Measurements from ENCODE around the gene LRRN2.
"Not testable (repeated sequence)": the region's sequence is repeated elsewhere in the genome, so short reads cannot be mapped to it uniquely, and the experiment has no call there.

The LRRN2 gene

DNA sequence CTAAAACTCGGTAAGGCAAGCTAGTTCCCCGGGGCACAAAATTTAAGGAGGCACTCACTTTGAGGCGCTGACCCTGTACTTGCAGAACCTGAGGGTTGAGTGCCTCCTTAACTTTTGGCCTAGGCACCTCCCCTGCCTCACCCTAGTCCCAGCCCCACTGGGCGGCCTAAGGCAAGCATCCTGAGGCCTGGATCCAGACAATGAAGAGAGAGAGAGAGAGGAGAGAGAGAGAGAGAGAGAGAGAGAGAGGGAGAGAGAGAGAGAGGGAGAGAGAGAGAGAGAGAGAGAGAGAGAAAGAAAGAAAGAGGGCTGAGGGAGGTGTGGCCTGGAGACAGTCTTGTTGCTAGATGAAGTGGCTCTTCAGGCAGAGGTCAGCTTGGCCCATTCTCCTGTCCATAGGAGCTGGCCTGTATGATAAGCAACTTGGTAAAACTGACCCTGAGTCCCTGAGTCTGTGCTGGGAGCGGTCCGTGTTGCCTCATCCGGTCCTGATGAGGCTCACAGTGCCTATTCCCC is 7.4 kb upstream of the LRRN2 start:
- FAIRE-seq (no peak), DNase-seq (ENCODE audit: low spot score) (no peak)

DNA sequence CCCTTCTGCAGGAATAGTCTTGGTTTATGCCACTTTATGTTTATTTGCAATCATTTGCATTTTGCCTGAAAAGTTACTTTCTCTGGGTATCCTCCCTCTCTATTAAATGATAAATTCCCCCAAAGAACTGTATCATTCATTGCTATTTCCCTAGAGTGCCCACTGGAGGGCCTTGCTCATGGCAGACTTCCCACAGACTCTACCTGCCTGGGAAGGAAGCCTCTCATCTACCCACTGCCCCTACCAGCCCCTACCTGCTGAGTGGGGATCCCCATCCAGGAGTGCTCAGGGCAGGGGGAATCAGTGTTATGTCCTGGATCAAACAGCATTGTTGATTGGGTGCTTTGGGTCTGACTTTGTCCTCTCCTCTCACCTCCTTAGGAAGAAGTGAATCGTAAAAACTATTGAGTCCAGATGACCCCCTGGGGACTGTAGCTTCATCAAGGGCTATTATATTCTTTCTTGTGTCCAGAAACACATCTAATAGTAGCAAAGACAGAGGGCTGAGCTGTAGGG is 6.8 kb upstream of the LRRN2 start:
- FAIRE-seq (no peak), DNase-seq (ENCODE audit: low spot score) (no peak)

DNA sequence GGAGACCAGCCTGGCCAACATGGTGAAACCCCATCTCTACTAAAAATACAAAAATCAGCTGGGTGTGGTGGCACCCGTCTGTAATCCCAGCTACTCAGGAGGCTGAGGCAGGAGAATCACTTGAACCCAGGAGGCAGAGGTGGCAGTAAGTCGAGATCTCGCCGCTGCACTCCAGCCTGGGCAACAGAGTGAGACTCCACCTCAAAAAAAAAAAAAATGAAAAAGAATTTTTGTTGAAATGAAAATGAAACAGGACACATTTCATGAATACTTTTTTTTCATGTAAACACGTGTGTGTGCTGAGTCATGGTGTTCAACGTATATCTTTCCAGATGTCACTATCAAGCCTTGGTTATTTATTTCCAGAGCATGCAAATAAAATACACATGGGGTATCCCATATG is 5.8 kb upstream of the LRRN2 start:
- not testable (repeated sequence) for FAIRE-seq; DNase-seq (ENCODE audit: low spot score)

DNA sequence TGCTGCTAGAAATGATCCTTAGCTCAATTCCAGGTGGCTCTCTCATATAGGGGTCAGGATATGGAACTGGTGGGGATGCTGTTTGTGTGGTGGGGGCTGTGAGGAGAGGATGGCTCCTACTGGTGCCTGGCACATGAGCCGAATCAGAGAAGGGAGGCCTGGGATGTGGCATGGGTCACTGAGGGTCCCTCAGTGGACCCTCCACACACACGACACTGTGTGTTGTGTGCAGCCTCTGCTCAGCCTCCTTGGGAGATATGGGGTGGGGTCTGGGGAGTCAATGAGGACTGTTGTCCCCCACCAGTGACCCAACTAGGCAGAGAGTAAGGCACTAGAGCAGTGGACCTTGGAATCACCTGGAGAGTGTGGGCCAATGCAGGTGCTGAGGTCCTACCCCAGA is 3.2 kb upstream of the LRRN2 start:
- DNase-seq (ENCODE audit: low spot score) (no peak), FAIRE-seq (no peak)

DNA sequence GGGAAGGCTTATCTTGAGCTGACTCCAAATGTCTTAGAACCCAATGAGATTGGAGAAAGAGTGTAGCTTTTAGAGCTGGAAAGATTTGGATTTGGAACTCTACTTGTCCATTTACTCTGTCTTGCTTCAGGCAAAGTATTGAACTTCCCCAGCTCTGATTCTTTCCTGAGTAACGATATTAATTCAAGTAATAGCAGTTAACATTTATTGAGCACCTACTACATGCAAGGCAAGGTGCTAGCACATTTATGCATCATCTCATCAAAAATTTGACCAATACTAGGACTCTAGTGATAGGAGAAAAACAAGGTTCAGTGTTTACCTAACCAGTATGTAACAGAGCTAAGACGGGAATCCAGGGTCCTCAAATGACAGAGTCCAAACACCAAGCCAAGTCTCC is 2.5 kb upstream of the LRRN2 start:
- FAIRE-seq (no peak), DNase-seq (ENCODE audit: low spot score) (no peak)

DNA sequence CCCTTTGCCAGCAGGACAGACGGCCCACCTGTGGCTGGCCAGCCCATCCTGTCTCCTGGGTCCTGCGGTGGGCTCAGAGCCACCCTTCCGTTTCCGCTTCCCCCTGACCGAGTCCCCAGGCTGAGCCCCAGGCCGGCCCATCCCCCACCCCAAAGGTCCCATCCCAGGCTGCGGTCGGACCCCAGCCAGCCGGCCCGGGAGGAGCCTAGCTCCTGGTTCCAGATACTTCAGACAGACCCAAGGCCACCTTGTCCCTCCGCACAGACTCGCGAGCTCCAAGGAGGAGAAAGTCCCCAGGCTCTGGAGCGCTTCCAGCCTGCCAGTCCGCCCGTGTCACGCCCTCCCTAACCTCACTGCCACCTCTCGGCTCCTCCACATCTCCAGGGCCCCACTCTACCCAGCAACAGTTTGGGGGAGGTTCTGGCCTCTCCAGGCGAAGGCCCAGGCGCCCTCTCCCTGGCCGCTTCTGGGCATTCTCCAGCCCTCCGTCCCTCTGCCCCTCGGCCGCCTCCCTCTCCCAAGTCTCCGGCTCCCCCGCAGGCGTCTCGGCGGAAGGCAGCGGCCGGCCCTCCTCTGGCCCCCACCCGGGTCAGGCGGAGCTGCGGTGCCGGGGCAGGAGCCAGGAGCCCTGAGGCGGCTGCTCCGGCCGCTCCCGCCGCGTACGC is 835 bp downstream of the LRRN2 start:
- DNase-seq (ENCODE audit: low spot score): peak; percentile 54
- no peak for FAIRE-seq

DNA sequence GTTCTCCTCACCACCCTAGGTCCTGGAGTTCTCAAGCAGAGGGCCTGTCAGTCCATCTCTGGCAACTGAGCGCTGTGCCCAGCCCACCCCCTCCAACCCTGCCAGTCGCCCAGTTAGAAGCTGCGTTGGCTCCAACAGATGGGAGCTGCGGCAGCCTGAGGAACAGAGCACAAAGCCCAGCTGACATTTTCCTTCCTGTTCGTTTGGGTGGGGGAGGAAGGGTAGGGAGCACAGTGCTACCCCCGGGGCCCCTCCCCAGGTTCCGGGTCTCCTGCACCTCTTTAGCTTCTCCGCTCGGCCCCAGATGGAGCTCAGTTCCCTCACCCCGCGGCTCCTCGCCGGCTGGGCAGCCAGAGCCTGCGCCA is 1.4 kb downstream of the LRRN2 start:
- no peak for FAIRE-seq
- no peak for DNase-seq (ENCODE audit: low spot score)

DNA sequence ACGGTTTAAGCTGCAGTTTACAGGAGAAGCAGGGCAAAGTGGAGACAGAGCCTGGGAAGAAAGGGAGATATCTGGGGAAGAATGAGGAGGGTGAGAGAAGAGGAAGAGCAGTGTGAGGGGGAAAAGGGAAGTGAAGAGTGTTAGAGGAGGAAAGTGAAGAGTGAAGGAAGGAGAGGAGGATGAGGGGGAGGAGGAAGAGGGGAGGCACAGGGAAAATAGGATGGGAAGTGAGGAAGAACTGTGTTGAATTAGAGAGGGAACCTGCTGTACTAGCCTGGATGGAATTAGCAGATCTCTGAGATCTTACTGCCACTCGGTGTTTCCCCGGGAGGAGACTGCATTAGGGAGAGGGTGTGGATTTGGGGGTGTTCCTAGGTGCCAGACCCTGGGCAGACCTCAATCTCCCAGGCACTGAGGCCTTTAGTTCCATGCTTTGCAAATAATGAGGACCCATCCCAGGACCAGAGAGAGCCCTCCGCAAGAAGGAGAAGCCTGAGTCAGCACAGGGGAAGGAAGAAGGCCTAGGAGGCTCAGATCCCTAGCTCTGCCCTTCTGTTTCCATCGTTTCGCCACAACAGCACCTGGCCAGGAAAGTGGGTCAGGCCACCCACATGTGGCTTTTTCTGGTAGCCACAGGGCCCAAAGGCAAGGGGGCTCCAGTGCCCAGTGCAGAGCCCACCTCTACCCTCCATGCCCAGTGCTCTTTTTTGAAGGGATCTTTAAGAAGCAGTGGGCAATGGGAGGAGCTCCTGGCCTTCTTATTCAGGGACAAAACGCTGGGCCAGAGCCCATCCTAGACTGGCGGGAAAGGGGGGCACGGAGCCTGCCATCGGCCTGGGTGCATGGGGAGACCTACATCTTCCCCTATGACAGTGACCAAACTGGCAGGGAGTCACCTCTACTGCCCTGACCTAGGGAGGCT is 2.0 kb downstream of the LRRN2 start:
- FAIRE-seq (no peak), DNase-seq (ENCODE audit: low spot score) (no peak)

DNA sequence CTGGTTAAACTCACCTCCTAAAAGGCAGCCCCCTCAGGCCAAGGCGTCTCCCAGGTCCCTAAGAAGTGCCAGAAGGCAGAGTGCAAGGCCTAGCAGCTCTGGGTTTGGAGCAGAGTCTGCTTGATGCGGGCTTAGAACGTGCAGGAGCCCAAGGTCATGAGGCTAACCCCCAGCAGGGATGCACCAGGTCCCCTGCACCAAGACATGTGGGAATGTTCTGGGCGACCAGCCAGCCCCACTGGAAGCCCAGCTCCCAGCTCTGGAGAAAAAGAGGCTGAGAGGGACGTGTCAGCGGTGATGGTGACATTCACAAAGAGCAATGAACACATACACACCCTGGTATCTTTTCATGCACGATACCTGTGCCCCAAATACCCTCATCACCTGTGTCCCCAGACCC is 5.1 kb downstream of the LRRN2 start:
- DNase-seq (ENCODE audit: low spot score) (no peak), FAIRE-seq (no peak)

DNA sequence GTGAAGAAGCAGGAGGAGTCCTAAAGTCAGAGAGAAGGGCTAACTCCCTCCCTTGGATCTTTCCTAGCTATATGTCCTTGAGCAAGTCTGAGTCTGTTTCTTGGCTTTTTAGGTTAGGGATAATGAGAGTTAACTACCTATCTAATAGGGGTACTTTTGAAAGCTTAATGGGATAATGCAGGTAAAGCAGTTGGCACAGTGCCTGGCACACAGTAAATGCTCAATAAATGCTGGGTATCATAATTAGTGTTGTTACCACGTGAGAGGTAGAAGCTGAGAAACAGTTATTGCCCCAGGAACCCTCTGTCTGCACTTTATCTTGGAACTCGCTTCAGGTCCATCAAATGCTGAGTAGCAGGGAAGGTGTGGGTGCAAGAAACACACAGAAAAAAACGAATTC is 5.5 kb downstream of the LRRN2 start:
- FAIRE-seq (no peak), DNase-seq (ENCODE audit: low spot score) (no peak)

DNA sequence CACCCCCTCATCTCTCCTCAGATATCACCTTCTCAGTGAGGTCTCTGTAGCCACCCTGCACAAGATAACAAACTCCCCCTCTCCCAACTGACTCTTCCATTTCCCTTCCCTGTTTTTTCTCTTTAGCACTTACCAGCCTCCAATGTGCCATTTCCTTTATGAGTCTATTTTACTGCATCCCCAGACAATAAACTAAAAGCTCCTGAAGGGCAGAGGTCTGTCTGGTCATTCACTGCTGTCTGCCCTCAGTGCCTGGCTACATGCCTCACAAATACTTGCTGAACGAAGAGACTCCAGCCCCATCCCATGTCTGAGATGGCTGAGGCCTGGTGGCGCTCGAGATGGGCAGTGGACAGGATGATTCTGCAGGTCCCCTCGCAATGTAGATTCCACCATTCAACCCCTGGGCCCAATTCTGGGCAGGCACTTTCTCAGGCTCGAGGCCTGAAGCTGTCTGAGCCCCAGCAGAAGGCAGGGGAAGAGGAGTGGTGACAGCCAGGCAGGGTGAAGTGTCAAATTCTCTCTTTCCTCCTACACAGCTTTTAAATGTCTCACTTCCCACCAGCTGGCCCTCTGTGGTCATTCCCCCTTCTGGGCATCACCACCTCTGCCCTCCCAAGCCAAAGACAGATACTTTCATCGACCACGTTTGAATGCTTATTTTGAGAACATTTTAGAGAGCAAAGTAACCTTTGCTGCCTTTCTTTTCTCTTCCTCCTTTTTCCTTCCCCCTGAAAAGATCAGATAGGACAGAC is 6.6 kb downstream of the LRRN2 start:
- DNase-seq (ENCODE audit: low spot score) (no peak), FAIRE-seq (no peak)

DNA sequence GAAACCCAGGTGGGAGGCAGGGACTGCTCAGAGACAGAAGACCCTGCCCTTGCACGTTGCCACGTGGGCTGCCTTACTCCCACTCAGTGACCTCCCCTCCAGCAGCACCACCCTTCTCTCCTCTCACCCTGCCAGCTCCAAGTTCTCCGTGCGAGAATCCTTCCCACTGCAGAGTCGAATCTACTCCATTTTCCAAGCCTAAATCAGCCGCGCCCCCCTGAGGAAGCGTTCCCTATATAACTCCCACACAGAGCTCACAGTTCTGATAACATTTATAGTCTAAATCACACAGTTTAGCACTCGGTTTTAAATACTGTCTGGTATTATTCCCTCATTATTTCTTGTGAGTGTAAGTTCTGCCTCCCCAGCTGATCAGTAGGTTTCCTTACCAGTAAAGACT is 7.7 kb downstream of the LRRN2 start:
- DNase-seq (ENCODE audit: low spot score) (no peak), FAIRE-seq (no peak)

DNA sequence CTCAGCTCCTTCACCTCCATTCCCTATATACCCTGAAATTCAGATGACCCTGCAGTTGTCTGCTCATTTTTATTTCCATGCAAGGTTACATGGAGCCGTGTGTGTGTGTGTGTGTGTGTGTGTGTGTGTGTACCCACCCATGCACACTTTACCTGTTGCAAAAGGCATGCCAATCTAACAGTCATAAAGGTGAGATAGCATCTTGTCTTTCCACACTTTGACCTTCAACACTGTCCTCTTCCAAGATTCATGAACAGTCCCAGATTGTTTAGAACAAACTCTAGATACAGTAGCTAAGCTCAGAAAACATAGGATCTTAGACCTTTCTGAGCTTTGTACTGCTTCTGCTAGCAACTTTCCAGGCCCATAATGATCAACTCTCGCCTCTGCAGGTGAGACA is 9.5 kb downstream of the LRRN2 start:
- no peak for FAIRE-seq
- DNase-seq (ENCODE audit: low spot score): no peak

DNA sequence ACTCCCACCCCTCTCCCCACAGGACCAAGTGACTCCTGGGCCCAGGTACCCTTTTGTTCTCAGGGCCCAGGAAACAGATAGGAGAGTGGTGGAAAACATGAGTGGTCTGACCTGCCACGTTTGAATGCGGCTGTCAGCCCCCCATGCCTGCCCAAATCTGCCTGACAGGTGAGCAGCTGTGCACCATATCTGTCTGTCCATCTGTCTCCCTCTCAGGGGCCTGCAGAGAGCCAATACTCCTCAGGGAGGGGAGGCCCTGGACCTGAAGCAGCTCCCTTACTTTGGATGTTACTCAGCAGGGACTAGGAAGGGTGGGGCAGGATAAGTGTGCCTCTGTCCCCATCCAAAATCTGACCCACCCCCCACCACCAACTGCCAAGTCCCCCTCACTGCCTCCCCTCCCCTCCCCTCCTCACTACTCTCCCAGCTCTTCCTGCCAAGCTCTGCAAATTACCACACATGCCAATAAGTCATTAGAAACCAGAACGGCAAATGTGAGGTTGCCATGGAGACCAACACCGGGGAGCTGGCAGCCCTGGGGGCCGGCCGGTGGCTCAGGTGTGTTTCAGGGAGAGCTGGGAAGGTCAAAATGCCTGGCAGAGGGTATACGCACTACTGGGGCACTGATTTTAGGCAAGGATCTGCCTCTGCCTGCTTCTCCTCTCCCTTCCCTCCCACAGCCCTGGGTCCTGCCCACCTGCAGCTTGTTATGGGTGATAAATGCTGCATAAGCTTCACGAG is 11.5 kb downstream of the LRRN2 start:
- no peak for DNase-seq (ENCODE audit: low spot score)
- no peak for FAIRE-seq

DNA sequence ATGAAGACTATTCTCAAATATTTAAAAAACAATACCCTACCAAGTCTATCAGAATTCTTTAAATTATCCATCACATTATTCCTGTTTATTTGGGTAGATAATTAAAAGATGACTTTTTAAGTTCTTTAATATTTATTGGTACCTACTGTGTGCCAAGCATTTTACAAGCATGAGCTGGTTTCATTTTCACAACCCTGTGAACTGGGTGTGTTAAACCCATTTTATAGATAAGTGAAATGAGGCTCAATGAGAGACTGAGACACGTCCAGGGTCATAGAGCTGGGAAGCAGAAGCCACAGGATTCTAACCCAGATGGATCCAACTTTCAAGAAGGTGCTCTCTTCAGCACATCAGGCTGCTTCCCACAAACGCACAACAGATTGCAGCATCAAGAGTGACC is 12.3 kb downstream of the LRRN2 start:
- DNase-seq (ENCODE audit: low spot score) (no peak), FAIRE-seq (no peak)

DNA sequence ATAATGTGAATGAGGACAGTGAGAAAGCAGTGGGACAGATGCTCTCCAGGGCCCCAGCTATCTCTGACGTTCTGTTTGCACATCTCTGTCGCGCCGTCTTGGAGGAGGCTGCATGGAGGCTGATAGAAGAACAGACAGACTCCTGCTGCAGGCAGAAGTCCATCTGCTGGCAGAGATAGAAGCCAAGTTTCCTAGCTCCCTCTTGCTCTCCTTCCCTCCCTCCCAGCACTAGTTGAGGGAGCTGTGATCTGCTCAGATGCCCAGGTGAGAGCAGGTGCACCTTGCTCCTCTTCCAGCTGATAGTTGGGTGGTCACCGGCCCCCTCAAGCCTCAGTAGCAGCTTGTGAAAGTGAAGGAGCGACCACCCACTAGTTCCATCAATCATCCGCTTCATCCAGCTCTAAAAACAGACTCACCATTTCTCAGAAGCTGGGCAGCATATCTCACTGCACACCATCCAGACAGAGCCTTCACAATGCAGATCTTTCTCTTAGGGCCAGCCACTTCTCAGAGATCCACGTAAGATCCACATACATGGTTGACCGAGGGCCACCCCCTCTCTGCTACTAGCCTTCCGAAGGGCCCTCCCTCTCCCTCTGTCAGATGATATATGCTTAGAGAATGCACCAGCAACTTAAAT is 12.9 kb downstream of the LRRN2 start:
- DNase-seq (ENCODE audit: low spot score): no peak
- FAIRE-seq: no peak

DNA sequence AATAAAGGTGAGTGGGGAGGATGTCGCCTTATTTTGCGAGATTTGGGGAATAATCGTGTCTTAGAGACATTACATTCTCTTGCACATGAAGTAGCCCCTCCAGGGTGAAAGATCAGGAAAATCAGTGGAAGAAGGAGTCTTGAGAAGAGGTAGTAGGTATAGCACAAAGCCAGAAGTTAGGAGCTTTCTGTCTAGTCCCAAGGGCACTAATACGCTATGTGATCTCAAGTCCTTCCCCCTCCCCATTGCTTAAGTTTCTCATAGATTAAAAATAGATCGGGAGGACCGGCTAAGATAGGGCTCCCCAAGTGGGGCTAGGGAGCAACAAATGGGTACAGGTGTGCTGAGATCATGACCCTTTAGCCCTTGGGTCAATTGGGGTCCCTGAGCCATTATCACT is 13.5 kb downstream of the LRRN2 start:
- FAIRE-seq (no peak), DNase-seq (ENCODE audit: low spot score) (no peak)

DNA sequence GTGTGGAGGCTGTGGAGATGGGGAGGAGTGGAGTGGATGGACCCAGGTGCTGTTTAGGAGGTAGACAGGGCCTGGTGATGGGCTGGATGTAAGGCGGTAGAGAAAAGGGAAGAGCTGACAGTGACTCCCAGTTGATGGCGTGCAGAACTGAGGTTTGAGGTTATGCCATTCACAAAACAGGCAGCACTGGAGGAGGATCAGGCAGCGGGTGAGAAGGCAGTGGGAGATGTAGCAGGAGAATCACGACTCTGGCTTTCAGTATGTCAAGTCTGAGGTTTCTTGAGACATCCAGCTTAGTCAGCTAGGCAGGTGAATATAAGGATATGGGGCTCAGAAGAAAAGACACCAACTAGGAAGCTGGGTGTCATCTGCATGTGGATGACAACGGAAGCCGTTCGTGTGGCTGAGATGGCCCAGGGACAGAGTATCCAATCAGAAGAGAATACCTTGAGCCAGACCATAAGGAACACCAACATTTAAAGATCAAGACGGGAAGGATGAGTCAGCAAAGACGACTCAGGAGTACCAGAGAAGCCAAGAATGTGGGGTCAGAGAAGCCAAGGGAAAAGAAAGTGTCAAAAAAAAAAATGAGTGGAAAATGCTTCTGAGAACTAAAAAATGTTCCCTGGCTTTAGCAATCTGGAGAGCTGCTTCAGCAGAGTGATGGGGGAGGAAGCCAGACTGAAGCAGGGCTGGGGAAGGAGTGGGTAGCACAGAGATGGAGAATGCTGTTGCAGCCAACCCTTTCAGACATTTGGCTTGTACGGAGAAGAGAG is 15.2 kb downstream of the LRRN2 start:
- DNase-seq (ENCODE audit: low spot score) (peak; percentile 66), FAIRE-seq (no peak)

DNA sequence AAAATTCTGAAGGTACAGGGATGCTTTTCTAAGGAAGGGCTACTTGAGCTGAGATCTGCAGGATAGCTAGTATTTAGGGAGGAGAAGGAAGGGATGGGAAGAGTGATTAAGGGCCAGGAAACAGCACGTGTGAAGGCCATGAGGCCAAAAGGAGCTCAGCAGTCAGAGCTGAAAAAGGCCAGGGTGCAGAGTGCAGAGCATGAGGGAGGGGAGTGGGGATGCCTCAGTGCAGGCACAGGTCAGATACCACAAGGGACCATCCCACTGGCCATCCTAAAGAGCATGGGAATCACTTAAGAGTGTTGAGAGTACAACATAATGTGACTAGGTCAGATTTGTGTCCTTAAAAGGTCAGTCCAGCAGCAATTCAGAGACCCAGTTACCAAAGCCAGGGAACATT is 16.0 kb downstream of the LRRN2 start:
- no peak for FAIRE-seq

DNA sequence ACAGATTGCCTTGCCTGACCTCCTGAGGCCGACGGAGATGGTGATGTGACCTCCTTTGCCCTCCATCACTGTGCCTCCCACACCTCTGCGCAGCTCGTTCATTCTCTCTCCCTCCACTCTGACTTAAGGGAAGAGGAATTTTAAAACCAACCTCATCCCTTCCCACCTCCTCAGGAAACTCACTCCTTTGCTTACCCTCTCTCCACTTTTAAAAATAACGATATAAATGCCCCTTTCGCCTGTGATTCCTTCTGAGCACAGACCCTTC is 21.2 kb downstream of the LRRN2 start:
- FAIRE-seq: no peak
- DNase-seq (ENCODE audit: low spot score): no peak

More for the DNA sequence above, 16.0 kb downstream of the LRRN2 start:
- no peak for DNase-seq (ENCODE audit: low spot score)

Data from urothelium cell line (cell line).